Osteoblast (primary cell): Measurements from ENCODE around the gene CDCA8. TPM values are rescaled to one million over a fixed set of nuclear protein-coding genes. Genes with fewer than 3 reads are reported as not detected.

Experiments used
- DNase-seq: peaks from one replicate; pipeline ENCODE4 v3.0.0; 2011; ENCODE audit warnings: low spot score, mixed read lengths; ENCODE audit not compliant: insufficient read length; ENCODE audit errors: missing footprints
- H2AFZ ChIP-seq: 2 replicates; pipeline ENCODE4 v1.6.0; 2011; ENCODE audit warnings: mild to moderate bottlenecking, low read length
- H3K27ac ChIP-seq: 2 replicates; pipeline ENCODE4 v1.5.1; 2011; ENCODE audit warnings: mild to moderate bottlenecking, low read depth, low read length, moderate library complexity
- H3K27me3 ChIP-seq: 2 replicates; pipeline ENCODE4 v1.6.0; 2012; ENCODE audit warnings: mild to moderate bottlenecking, control low read depth, inconsistent platforms, low read length, moderate library complexity; ENCODE audit not compliant: insufficient read depth
- H3K36me3 ChIP-seq: 2 replicates; pipeline ENCODE4 v1.5.1; 2011; ENCODE audit warnings: mild to moderate bottlenecking, low read length, control low read depth, moderate library complexity; ENCODE audit not compliant: insufficient read depth
- H3K4me1 ChIP-seq: 2 replicates; pipeline ENCODE4 v1.5.1; 2011; ENCODE audit warnings: mild to moderate bottlenecking, low read length, control low read depth, moderate library complexity; ENCODE audit not compliant: insufficient read depth
- H3K4me2 ChIP-seq: 2 replicates; pipeline ENCODE4 v1.6.0; 2011; ENCODE audit warnings: mild to moderate bottlenecking, low read length; ENCODE audit not compliant: insufficient read depth
- H3K4me3 ChIP-seq: fragments of 200-600 bp; sonication (generic); 3 replicates; pipeline ENCODE4 v1.5.1; 2012; ENCODE audit warnings: mild to moderate bottlenecking, low read length, inconsistent platforms; ENCODE audit not compliant: insufficient read depth
- H3K79me2 ChIP-seq: 2 replicates; pipeline ENCODE4 v1.6.0; 2012; ENCODE audit warnings: mild to moderate bottlenecking, low read length, control low read depth, inconsistent platforms; ENCODE audit not compliant: insufficient read depth
- H3K9me3 ChIP-seq: 2 replicates; pipeline ENCODE4 v1.5.1; 2011; ENCODE audit warnings: low read depth, low read length, control low read depth
- H4K20me1 ChIP-seq: 2 replicates; pipeline ENCODE4 v1.6.0; 2012; ENCODE audit warnings: mild to moderate bottlenecking, low read length, control low read depth; ENCODE audit not compliant: insufficient read depth
- CTCF ChIP-seq: IDR thresholded peaks from 2 replicates; pipeline ENCODE4 v1.5.1; 2011; ENCODE audit warnings: mild to moderate bottlenecking, low read depth, low read length, moderate library complexity; ENCODE audit errors: extremely low read depth
- total RNA-seq: library from RNA; depleted of rRNA; stranded (reverse); fragments of >200 nt; gene quantifications from 2 replicates; pipeline ENCODE4 v1.2.3, GENCODE V29; 2012

CDCA8 gene
- total RNA-seq, 1 donor = 1.8 TPM

- H3K27ac ChIP-seq = no peak overlapping the region
- no peak for TF ChIP-seq CTCF
Measured at GRCh38 chr1:37717631-37718030, 25.3 kb downstream of the CDCA8 start.

GRCh38 chr1:37718181-37718900 lies 26.0 kb downstream of the CDCA8 start:
- DNase-seq = peak; percentile 58
- TF ChIP-seq CTCF = no peak
- H3K27ac ChIP-seq = no peak overlapping the region
- H3K4me1 ChIP-seq = peaks cover 5% of the 10 kb centered on the region
- no peak overlapping the region for H3K4me2 ChIP-seq
- no peaks in the 10 kb centered on the region for H3K36me3 ChIP-seq
- no peaks in the 10 kb centered on the region for H3K9me3 ChIP-seq
- H3K27me3 ChIP-seq = peaks cover 11% of the 10 kb centered on the region
- H4K20me1 ChIP-seq = no peaks in the 10 kb centered on the region
- no peak overlapping the region for H3K4me3 ChIP-seq
- H3K79me2 ChIP-seq = no peaks in the 10 kb centered on the region
- H2AFZ ChIP-seq = no peak overlapping the region

More at GRCh38 chr1:37717631-37718030, 25.3 kb downstream of the CDCA8 start:
- DNase-seq = peak; percentile 62
- Histone ChIP-seq H3K4me1 (no peaks in the 10 kb centered on the region), H2AFZ (no peak overlapping the region), H4K20me1 (no peaks in the 10 kb centered on the region), H3K27me3 (peaks cover 7% of the 10 kb centered on the region), H3K9me3 (no peaks in the 10 kb centered on the region), H3K4me2 (no peak overlapping the region), H3K79me2 (no peaks in the 10 kb centered on the region), H3K36me3 (no peaks in the 10 kb centered on the region), H3K4me3 (no peak overlapping the region)

- H2AFZ ChIP-seq = no peak overlapping the region
- H4K20me1 ChIP-seq = no peaks in the 10 kb centered on the region
- peak; percentile 39 for DNase-seq
- H3K4me3 ChIP-seq = no peak overlapping the region
- TF ChIP-seq CTCF = no peak
- H3K27me3 ChIP-seq = peaks cover 12% of the 10 kb centered on the region
- no peaks in the 10 kb centered on the region for H3K36me3 ChIP-seq
- H3K9me3 ChIP-seq = no peaks in the 10 kb centered on the region
- H3K4me1 ChIP-seq = peaks cover 12% of the 10 kb centered on the region
- no peaks in the 10 kb centered on the region for H3K79me2 ChIP-seq
- H3K27ac ChIP-seq = no peak overlapping the region
- H3K4me2 ChIP-seq = no peak overlapping the region
Measured at GRCh38 chr1:37718901-37719571, 26.7 kb downstream of the CDCA8 start.

GRCh38 chr1:37719572-37720195 lies 27.4 kb downstream of the CDCA8 start:
- Histone ChIP-seq H3K9me3 (no peaks in the 10 kb centered on the region), H2AFZ (no peak overlapping the region), H3K36me3 (no peaks in the 10 kb centered on the region), H3K79me2 (no peaks in the 10 kb centered on the region), H3K4me2 (no peak overlapping the region), H3K27me3 (peaks cover 15% of the 10 kb centered on the region), H3K4me1 (peaks cover 14% of the 10 kb centered on the region), H4K20me1 (no peaks in the 10 kb centered on the region), H3K27ac (no peak overlapping the region), H3K4me3 (no peak overlapping the region)
- no peak for TF ChIP-seq CTCF
- DNase-seq = peak; percentile 72
